Measurements from ENCODE around the gene SLC8A2.

SLC8A2 gene

DNA sequence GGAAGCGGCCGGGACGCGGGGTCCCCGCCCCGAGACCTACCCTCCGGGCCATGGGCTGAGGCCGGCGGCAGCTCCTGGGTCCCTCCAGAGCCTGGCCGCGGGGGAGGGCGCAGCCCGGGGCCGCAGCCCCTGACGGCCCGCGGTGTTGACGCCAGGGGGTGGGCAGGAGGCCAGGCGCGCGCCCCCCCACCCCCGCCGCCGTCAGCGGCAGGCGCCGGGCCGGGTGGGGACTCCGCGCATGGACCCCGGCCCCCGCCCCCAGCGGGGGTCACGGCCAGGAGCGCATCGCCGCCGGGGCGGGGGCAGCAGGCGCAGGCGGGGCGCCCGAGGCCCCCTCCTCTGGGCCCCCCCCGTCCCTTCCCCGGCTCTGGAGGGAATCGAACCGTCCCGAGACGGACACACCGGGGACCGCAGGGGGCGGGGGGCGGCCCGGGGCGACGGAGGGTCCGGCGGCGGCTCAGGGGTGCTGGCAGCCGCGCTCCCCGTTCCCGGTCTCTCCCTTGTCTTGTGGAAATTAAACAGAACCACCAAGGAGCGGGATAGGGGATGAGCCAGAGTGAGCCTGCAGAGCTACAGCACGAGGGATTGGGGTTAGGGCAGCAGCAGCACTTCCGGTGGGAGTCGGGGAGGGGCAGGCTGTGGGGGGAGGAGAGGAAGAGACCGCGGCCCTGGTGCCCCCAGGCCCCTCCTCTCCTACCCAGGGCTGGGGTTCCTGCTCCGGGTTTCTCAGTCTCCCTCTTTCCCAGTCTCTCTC is 52.5 kb downstream of the SLC8A2 start, which contains the start of gene MEIS3:
MEIS3 (minus strand) TSS at position 498 of the 754 bp plus-strand sequence; CDS start at position 52, 446 bp downstream.
- H3K9me3 ChIP-seq (replicated peaks in 1 of 2; ENCODE audit: control insufficient read depth in 2 of 2, insufficient read depth in 1 of 2, low read depth in 1 of 2, low read length in 2 of 2) = peaks cover 0 to 2% of the 10 kb centered on the region in 2 donors
- H3K36me3 ChIP-seq (replicated peaks in 1 of 2; ENCODE audit: control insufficient read depth in 2 of 2, insufficient read depth in 2 of 2, low read length in 2 of 2) = peaks cover 4 to 24% of the 10 kb centered on the region in 2 donors
- peak within 1 kb of the TSS; percentile 78 for H3K4ac ChIP-seq (ENCODE audit: low read length)
- peak within 1 kb of the TSS; percentile 42 for H3K27ac ChIP-seq (replicated peaks; ENCODE audit: low read length)
- peak within 1 kb of the TSS; percentile 99 for H3K18ac ChIP-seq (ENCODE audit: low read length)
- peak within 1 kb of the TSS; percentile 69 for H4K91ac ChIP-seq (ENCODE audit: low read depth, low read length, poor library complexity)
- H3K79me1 ChIP-seq (ENCODE audit: low read depth, low read length) = peaks cover 9% of the 10 kb centered on the region
- peak within 1 kb of the TSS; percentile 70 for H2AK5ac ChIP-seq (ENCODE audit: low read depth, low read length)
- WGBS, 2 donors (ENCODE audit: extremely low coverage in 2 of 2, insufficient read length in 2 of 2, insufficient replicate concordance in 1 of 2) = no CpG with 5 or more reads among the region's 70 CpGs
- H3K4me2 ChIP-seq (ENCODE audit: insufficient read depth, low read length, poor library complexity, severe bottlenecking) = peak within 1 kb of the TSS; percentile 98
- H3K23ac ChIP-seq (ENCODE audit: low read depth, low read length, poor library complexity) = peak within 1 kb of the TSS; percentile 16
- H2BK120ac ChIP-seq (ENCODE audit: low read depth, low read length) = peak within 1 kb of the TSS; percentile 97
- H4K8ac ChIP-seq (ENCODE audit: low read depth, low read length) = no peak within 1 kb of the TSS
- H3K14ac ChIP-seq (ENCODE audit: low read length) = peak within 1 kb of the TSS; percentile 32
- peaks cover 0 to 25% (median 0%) of the 10 kb centered on the region in 3 experiments for H3K27me3 ChIP-seq (ENCODE audit: control insufficient read depth in 3 of 3, insufficient read depth in 3 of 3, low read depth in 1 of 3, low read length in 3 of 3)
- H2BK12ac ChIP-seq (ENCODE audit: low read length) = no peak within 1 kb of the TSS
- H2BK15ac ChIP-seq (ENCODE audit: low read length) = peak within 1 kb of the TSS; percentile 100
- H3K4me3 ChIP-seq (ENCODE audit: low read length in 2 of 2) = peak within 1 kb of the TSS; percentile 53 to 86
- peak within 1 kb of the TSS; percentile 83 for H2AFZ ChIP-seq (ENCODE audit: low read length)
- H2BK5ac ChIP-seq (ENCODE audit: low read length) = peak within 1 kb of the TSS; percentile 96
- H3K4me1 ChIP-seq (ENCODE audit: control insufficient read depth in 2 of 2, insufficient read depth in 1 of 2, low read depth in 1 of 2, low read length in 2 of 2) = peaks cover 46 to 47% of the 10 kb centered on the region in 2 donors
- peak within 1 kb of the TSS; percentile 86 for H3K9ac ChIP-seq (ENCODE audit: low read depth, low read length, poor library complexity)
- no peak for DNase-seq (ENCODE audit: low spot score)

DNA sequence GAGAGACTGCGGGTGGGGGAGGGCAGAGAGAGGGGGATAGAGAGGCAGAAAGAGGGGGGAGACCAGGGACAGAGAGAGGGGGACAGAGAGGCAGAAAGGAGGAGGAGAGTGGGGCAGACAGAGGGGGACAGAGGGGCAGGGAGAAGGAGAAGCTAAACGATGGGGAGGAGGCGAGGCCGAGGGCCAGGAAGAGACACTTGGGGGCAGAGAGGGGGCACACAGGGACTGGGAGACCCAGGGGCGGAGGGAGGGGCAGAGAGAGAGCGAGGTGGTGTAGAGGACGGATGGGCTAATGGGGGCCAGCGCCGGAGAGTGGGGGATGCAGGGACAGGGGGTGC is 53.0 kb downstream of the SLC8A2 start:
- no peak overlapping the region for H3K27ac ChIP-seq (replicated peaks; ENCODE audit: low read length)
- H4K91ac ChIP-seq (ENCODE audit: low read depth, low read length, poor library complexity) = no peak overlapping the region
- WGBS, 2 donors (ENCODE audit: extremely low coverage in 2 of 2, insufficient read length in 2 of 2, insufficient replicate concordance in 1 of 2) = no CpG with 5 or more reads among the region's 9 CpGs

DNA sequence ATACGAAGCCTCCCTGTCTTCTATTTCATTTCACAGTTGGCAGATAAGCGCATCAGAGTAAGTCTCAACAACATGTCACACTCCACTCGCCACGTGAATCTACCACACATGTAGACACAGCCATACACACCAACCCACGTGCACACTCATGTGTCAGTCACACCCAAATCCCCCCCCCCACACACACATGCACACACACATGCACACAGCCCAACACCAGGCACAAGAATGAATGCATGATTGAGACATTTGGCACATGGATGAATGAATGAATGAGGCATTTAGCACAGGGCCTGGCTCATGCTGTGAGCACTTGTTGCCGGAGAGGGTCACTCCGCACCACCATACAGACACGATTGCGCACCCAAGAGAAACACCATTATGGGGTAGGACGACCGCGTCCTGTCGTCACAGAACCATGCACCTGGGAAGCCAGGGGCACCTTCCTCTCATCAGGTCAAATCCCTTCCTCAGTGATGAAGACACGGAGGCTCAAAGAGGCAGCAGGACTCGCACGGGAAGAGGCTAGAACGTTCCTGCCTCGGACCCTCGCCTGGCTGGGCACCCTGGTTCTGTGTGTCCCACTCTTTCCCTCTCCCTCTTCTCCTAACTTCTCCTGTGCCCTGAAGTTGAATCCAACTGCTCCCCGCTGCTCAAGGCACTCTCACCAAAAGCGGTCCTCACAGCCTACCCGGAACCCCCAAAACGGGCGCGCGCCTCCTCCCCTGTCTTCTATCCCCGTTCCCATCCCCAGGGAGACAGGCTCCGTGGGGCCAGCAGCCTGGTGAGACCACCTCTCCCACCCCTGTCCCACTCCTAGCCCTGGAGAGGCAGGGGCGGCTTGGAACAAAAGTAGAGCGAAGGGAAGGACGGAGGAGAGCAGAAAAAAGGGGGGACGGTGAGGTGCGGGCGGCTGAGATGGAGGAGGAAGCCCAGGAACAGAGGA is 53.7 kb downstream of the SLC8A2 start:
- H2AFZ ChIP-seq (ENCODE audit: low read length) = peak overlapping the region; percentile 65
- no peak overlapping the region for H2BK12ac ChIP-seq (ENCODE audit: low read length)
- H3K4me3 ChIP-seq (ENCODE audit: low read length in 2 of 2) = peak overlapping the region; percentile 53 to 86
- peaks cover 9% of the 10 kb centered on the region for H3K79me1 ChIP-seq (ENCODE audit: low read depth, low read length)
- peak overlapping the region; percentile 32 for H2BK5ac ChIP-seq (ENCODE audit: low read length)
- H3K23ac ChIP-seq (ENCODE audit: low read depth, low read length, poor library complexity) = peak overlapping the region; percentile 16
- H2BK15ac ChIP-seq (ENCODE audit: low read length) = peak overlapping the region; percentile 32
- peak overlapping the region; percentile 32 for H3K14ac ChIP-seq (ENCODE audit: low read length)
- peaks cover 0 to 2% of the 10 kb centered on the region in 2 donors for H3K9me3 ChIP-seq (replicated peaks in 1 of 2; ENCODE audit: control insufficient read depth in 2 of 2, insufficient read depth in 1 of 2, low read depth in 1 of 2, low read length in 2 of 2)
- H3K27me3 ChIP-seq (ENCODE audit: control insufficient read depth in 3 of 3, insufficient read depth in 3 of 3, low read depth in 1 of 3, low read length in 3 of 3) = peaks cover 0 to 25% (median 0%) of the 10 kb centered on the region in 3 experiments
- no peak overlapping the region for H3K27ac ChIP-seq (replicated peaks; ENCODE audit: low read length)
- H3K36me3 ChIP-seq (replicated peaks in 1 of 2; ENCODE audit: control insufficient read depth in 2 of 2, insufficient read depth in 2 of 2, low read length in 2 of 2) = peaks cover 11 to 33% of the 10 kb centered on the region in 2 donors
- peak overlapping the region; percentile 52 for H2BK120ac ChIP-seq (ENCODE audit: low read depth, low read length)
- H4K8ac ChIP-seq (ENCODE audit: low read depth, low read length) = no peak overlapping the region
- peak overlapping the region; percentile 86 for H3K9ac ChIP-seq (ENCODE audit: low read depth, low read length, poor library complexity)
- DNase-seq (ENCODE audit: low spot score) = no peak
- peak overlapping the region; percentile 70 for H2AK5ac ChIP-seq (ENCODE audit: low read depth, low read length)
- H3K4me1 ChIP-seq (ENCODE audit: control insufficient read depth in 2 of 2, insufficient read depth in 1 of 2, low read depth in 1 of 2, low read length in 2 of 2) = peaks cover 38 to 42% of the 10 kb centered on the region in 2 donors
- no peak overlapping the region for H4K91ac ChIP-seq (ENCODE audit: low read depth, low read length, poor library complexity)
- no CpG with 5 or more reads among the region's 34 CpGs for WGBS, 2 donors (ENCODE audit: extremely low coverage in 2 of 2, insufficient read length in 2 of 2, insufficient replicate concordance in 1 of 2)
- H3K4ac ChIP-seq (ENCODE audit: low read length) = peak overlapping the region; percentile 78
- H3K18ac ChIP-seq (ENCODE audit: low read length) = peak overlapping the region; percentile 90
- H3K4me2 ChIP-seq (ENCODE audit: insufficient read depth, low read length, poor library complexity, severe bottlenecking) = peak overlapping the region; percentile 98

More for the DNA sequence above, 53.0 kb downstream of the SLC8A2 start:
- H2BK15ac ChIP-seq (ENCODE audit: low read length) = peak overlapping the region; percentile 67
- H2AK5ac ChIP-seq (ENCODE audit: low read depth, low read length) = peak overlapping the region; percentile 70
- peak overlapping the region; percentile 16 for H3K23ac ChIP-seq (ENCODE audit: low read depth, low read length, poor library complexity)
- H3K4ac ChIP-seq (ENCODE audit: low read length) = no peak overlapping the region
- H4K8ac ChIP-seq (ENCODE audit: low read depth, low read length) = no peak overlapping the region
- peak overlapping the region; percentile 89 for H3K18ac ChIP-seq (ENCODE audit: low read length)
- H3K9me3 ChIP-seq (replicated peaks in 1 of 2; ENCODE audit: control insufficient read depth in 2 of 2, insufficient read depth in 1 of 2, low read depth in 1 of 2, low read length in 2 of 2) = peaks cover 0 to 2% of the 10 kb centered on the region in 2 donors
- H2BK5ac ChIP-seq (ENCODE audit: low read length) = peak overlapping the region; percentile 32
- DNase-seq (ENCODE audit: low spot score) = no peak
- peak overlapping the region; percentile 53 to 86 for H3K4me3 ChIP-seq (ENCODE audit: low read length in 2 of 2)
- peak overlapping the region; percentile 86 for H3K9ac ChIP-seq (ENCODE audit: low read depth, low read length, poor library complexity)
- H3K79me1 ChIP-seq (ENCODE audit: low read depth, low read length) = peaks cover 9% of the 10 kb centered on the region
- peak overlapping the region; percentile 65 for H2AFZ ChIP-seq (ENCODE audit: low read length)
- H3K4me1 ChIP-seq (ENCODE audit: control insufficient read depth in 2 of 2, insufficient read depth in 1 of 2, low read depth in 1 of 2, low read length in 2 of 2) = peaks cover 44 to 46% of the 10 kb centered on the region in 2 donors
- H3K36me3 ChIP-seq (replicated peaks in 1 of 2; ENCODE audit: control insufficient read depth in 2 of 2, insufficient read depth in 2 of 2, low read length in 2 of 2) = peaks cover 8 to 28% of the 10 kb centered on the region in 2 donors
- peak overlapping the region; percentile 21 for H3K14ac ChIP-seq (ENCODE audit: low read length)
- peaks cover 0 to 25% (median 0%) of the 10 kb centered on the region in 3 experiments for H3K27me3 ChIP-seq (ENCODE audit: control insufficient read depth in 3 of 3, insufficient read depth in 3 of 3, low read depth in 1 of 3, low read length in 3 of 3)
- no peak overlapping the region for H2BK12ac ChIP-seq (ENCODE audit: low read length)
- H2BK120ac ChIP-seq (ENCODE audit: low read depth, low read length) = peak overlapping the region; percentile 52
- peak overlapping the region; percentile 98 for H3K4me2 ChIP-seq (ENCODE audit: insufficient read depth, low read length, poor library complexity, severe bottlenecking)

Data from neuronal stem cell (in vitro differentiated cells).